Prostate gland (tissue), 2 donors: ENCODE measurements around the gene NUP85.

ENCODE experiments used
- POLR2A ChIP-seq: fragments of 450-650 bp; IDR thresholded peaks from one replicate; pipeline ENCODE4 v1.6.1; 2016; ENCODE audit warnings: antibody characterized with exemption, mild to moderate bottlenecking
- POLR2AphosphoS5 ChIP-seq: sonication (generic); formaldehyde crosslinking; IDR thresholded peaks from one replicate; pipeline ENCODE4 v1.6.1; 2017; ENCODE audit warnings: antibody characterized with exemption
- TF ChIP-seq, protein P1 (sequence below), 4 experiments: fragments of 200-600 bp in 2 of 4; fragments of 450-650 bp in 2 of 4; sonication (generic) in 2 of 4; IDR thresholded peaks; 1 replicate in 3 of 4; 2 replicates in 1 of 4; pipeline ENCODE4 v1.5.1; 2016 to 2019; ENCODE audit warnings: antibody characterized with exemption in 4 of 4, mild to moderate bottlenecking in 2 of 4, moderate library complexity in 2 of 4

DNA sequence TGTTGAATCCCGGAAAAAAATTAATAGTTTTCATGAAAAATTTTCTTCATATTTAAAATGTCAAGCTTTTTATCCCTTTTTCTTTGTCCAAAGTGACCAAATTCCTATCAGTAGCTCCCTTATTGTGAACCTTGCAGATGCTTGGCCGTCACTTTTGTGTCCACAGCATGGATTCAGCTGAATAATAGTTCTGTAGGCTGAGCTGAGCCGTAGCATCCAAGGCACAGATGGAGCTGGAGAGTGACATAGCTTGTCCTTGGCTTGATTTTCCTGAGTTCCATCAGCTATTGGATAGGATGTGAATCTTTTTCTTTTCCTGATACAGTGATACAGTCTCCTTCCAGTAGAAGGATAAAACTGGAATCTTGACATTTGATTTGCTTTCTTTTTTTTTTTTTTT is 3.6 kb downstream of the NUP85 start:
- TF ChIP-seq, protein P1, sequence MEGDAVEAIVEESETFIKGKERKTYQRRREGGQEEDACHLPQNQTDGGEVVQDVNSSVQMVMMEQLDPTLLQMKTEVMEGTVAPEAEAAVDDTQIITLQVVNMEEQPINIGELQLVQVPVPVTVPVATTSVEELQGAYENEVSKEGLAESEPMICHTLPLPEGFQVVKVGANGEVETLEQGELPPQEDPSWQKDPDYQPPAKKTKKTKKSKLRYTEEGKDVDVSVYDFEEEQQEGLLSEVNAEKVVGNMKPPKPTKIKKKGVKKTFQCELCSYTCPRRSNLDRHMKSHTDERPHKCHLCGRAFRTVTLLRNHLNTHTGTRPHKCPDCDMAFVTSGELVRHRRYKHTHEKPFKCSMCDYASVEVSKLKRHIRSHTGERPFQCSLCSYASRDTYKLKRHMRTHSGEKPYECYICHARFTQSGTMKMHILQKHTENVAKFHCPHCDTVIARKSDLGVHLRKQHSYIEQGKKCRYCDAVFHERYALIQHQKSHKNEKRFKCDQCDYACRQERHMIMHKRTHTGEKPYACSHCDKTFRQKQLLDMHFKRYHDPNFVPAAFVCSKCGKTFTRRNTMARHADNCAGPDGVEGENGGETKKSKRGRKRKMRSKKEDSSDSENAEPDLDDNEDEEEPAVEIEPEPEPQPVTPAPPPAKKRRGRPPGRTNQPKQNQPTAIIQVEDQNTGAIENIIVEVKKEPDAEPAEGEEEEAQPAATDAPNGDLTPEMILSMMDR (IDR thresholded peaks at IDR 0.05), result no peak
- TF ChIP-seq POLR2A (no peak), POLR2AphosphoS5 (no peak)
